Umbilical cord (tissue), 2 donors: ENCODE data around the gene BOLA2B. TPM values are rescaled to one million over a fixed set of nuclear protein-coding genes. Genes with fewer than 3 reads are reported as not detected.
"Not testable (repeated sequence)": the region's sequence is repeated elsewhere in the genome, so short reads cannot be mapped to it uniquely, and the experiment has no call there.

ENCODE experiments used
- DNase-seq: peaks from one replicate; pipeline ENCODE4 v3.0.0-alpha.2; 2015; ENCODE audit warnings: low spot score
- total RNA-seq: library from RNA; depleted of rRNA; stranded (reverse); fragments of >200 nt; gene quantifications from one replicate; pipeline ENCODE4 v1.2.3, GENCODE V29; 2014; ENCODE audit warnings: low replicate concordance; ENCODE audit not compliant: insufficient read depth

BOLA2B gene
- total RNA-seq, result 110 TPM

GRCh38 chr16:30193615-30194014 lies at the start of gene BOLA2B, which contains the start of gene SLX1A:
Gene BOLA2B, minus strand, starts transcription at chr16:30193666. Its CDS starts 71 bp downstream, at chr16:30193595.
Gene SLX1A, plus strand, starts transcription at chr16:30193875. Its CDS starts 210 bp downstream, at chr16:30194085.
- DNase-seq, result not testable (repeated sequence)

GRCh38 chr16:30217082-30217481 lies 23.6 kb upstream of the BOLA2B start:
- not testable (repeated sequence) for DNase-seq

GRCh38 chr16:30211414-30211813 lies 17.9 kb upstream of the BOLA2B start:
- DNase-seq, result not testable (repeated sequence)

GRCh38 chr16:30209032-30209431 lies 15.6 kb upstream of the BOLA2B start:
- not testable (repeated sequence) for DNase-seq

GRCh38 chr16:30207063-30207704 lies 13.7 kb upstream of the BOLA2B start:
- DNase-seq, result not testable (repeated sequence)

- DNase-seq, result not testable (repeated sequence)
These were observed 12.8 kb upstream of the BOLA2B start for GRCh38 chr16:30206252-30206651.

GRCh38 chr16:30205541-30206236 lies 12.2 kb upstream of the BOLA2B start:
- not testable (repeated sequence) for DNase-seq

GRCh38 chr16:30199608-30200343 lies 6.3 kb upstream of the BOLA2B start:
- DNase-seq, result not testable (repeated sequence)

GRCh38 chr16:30199049-30199448 lies 5.6 kb upstream of the BOLA2B start, which contains the start of gene SULT1A3:
Gene SULT1A3, plus strand, starts transcription at chr16:30199255. Its CDS starts 1,474 bp downstream, at chr16:30200729.
- DNase-seq, result not testable (repeated sequence)

- not testable (repeated sequence) for DNase-seq
These were observed 3.5 kb upstream of the BOLA2B start for GRCh38 chr16:30197001-30197400.

GRCh38 chr16:30194172-30194925 lies 883 bp upstream of the BOLA2B start:
- not testable (repeated sequence) for DNase-seq

- not testable (repeated sequence) for DNase-seq
These were observed 368 bp downstream of the BOLA2B start for GRCh38 chr16:30193098-30193497.

GRCh38 chr16:30191158-30191557 lies 2.3 kb downstream of the BOLA2B start:
- DNase-seq, result not testable (repeated sequence)

GRCh38 chr16:30187971-30188561 lies 5.4 kb downstream of the BOLA2B start:
- DNase-seq, result no peak

- no peak for DNase-seq
These were observed 6.0 kb downstream of the BOLA2B start for GRCh38 chr16:30187556-30187865.

- no peak for DNase-seq
These were observed 6.5 kb downstream of the BOLA2B start for GRCh38 chr16:30186782-30187555.

- DNase-seq, result no peak
These were observed 7.1 kb downstream of the BOLA2B start for GRCh38 chr16:30186444-30186781.

- DNase-seq, result peak; percentile 29
These were observed 7.6 kb downstream of the BOLA2B start for GRCh38 chr16:30185683-30186421.

- DNase-seq, result no peak
These were observed 8.4 kb downstream of the BOLA2B start for GRCh38 chr16:30184891-30185682.
